ENCODE measurements around the gene GRID1. TPM values are rescaled to one million over a fixed set of nuclear protein-coding genes. Genes with fewer than 3 reads are reported as not detected.

The GRID1 gene
- total and polyA plus RNA-seq, 9 of the 15 experiments (the other 6 are each of a cell fraction or from before 2014, with no cell fraction given): 0.01 to 7.2 (median 1.2) TPM

GRCh38 chr10:86310291-86310690, 56.3 kb downstream of the GRID1 start:
- no peak overlapping the region for H3K4me2 ChIP-seq (ENCODE audit: insufficient read depth, low read length)
- no TSS peak for BruUV-seq (replicated peaks)
- in situ Hi-C loops (cut with MboI): no loop called here

More at GRCh38 chr10:86310291-86310690, 56.3 kb downstream of the GRID1 start:
- Histone ChIP-seq H3K9me3 (replicated peaks; ENCODE audit: control insufficient read depth, insufficient read depth, low read depth, low read length) (no peaks in the 10 kb centered on the region), H3K9ac (ENCODE audit: insufficient read depth in 1 of 2, low read depth in 2 of 2, low read length in 2 of 2) (no peak overlapping the region), H3K9me1 (ENCODE audit: control insufficient read depth, insufficient read depth, low read length) (no peaks in the 10 kb centered on the region), H2AFZ (ENCODE audit: low read depth, low read length) (no peak overlapping the region), H3K4me3 (no peak overlapping the region), H3K4me1 (replicated peaks in 1 of 2; ENCODE audit: control insufficient read depth in 2 of 2, insufficient read depth in 2 of 2, low read length in 2 of 2) (no peaks in the 10 kb centered on the region), H3K27ac (ENCODE audit: extremely low read depth, low read depth, low read length) (no peak overlapping the region), H3K36me3 (ENCODE audit: control insufficient read depth, insufficient read depth, low read length) (no peaks in the 10 kb centered on the region), H3K27me3 (ENCODE audit: control insufficient read depth in 2 of 2, insufficient read depth in 2 of 2, low read length in 2 of 2) (no peaks in the 10 kb centered on the region), H3K79me2 (ENCODE audit: control insufficient read depth, insufficient read depth, low read length) (no peaks in the 10 kb centered on the region), H4K20me1 (replicated peaks; ENCODE audit: control insufficient read depth, insufficient read depth, low read length) (no peaks in the 10 kb centered on the region)
- DNase-seq (ENCODE audit: extremely low read depth in 1 of 4, low spot score in 3 of 4) (no peak), ATAC-seq (no peak), FAIRE-seq (no peak)
- CTCF ChIA-PET (ENCODE audit: low intra/inter-chr PET ratio): no interaction called here
- TF ChIP-seq SUPT5H (IDR thresholded peaks at IDR 0.05): no peak
- TF ChIP-seq BRCA1 (IDR thresholded peaks at IDR 0.05): no peak
- TF ChIP-seq BRCA1 (CRISPR knock-in tag; IDR thresholded peaks at IDR 0.05): no peak
- TF ChIP-seq TCF7L2 (IDR thresholded peaks at IDR 0.05; ENCODE audit: low read depth, low read length): no peak
- TF ChIP-seq PHF20 (IDR thresholded peaks at IDR 0.05; ENCODE audit: partially characterized antibody): no peak
- no peak for TF ChIP-seq STAT6 (CRISPR knock-in tag; IDR thresholded peaks at IDR 0.05)
- no peak for TF ChIP-seq MTA1 (IDR thresholded peaks at IDR 0.05; ENCODE audit: borderline replicate concordance)
- TF ChIP-seq CREM (IDR thresholded peaks at IDR 0.05; ENCODE audit: low read depth): no peak
- TF ChIP-seq EGR1 (conservative IDR thresholded peaks at IDR 0.05): no peak
- TF ChIP-seq ETV6 (IDR thresholded peaks at IDR 0.05; ENCODE audit: borderline replicate concordance in 1 of 2, low read depth in 2 of 2, low read length in 1 of 2): no peak
- no peak for TF ChIP-seq ETV6 (CRISPR knock-in tag; IDR thresholded peaks at IDR 0.05; ENCODE audit: borderline replicate concordance)
- TF ChIP-seq NONO (IDR thresholded peaks at IDR 0.05; ENCODE audit: low read depth in 2 of 2, low read length in 1 of 2): no peak
- TF ChIP-seq MCM2 (IDR thresholded peaks at IDR 0.05; ENCODE audit: low read depth): no peak
- no peak for TF ChIP-seq PHB2 (IDR thresholded peaks at IDR 0.05; ENCODE audit: low read depth)
- TF ChIP-seq EWSR1 (IDR thresholded peaks at IDR 0.05; ENCODE audit: borderline replicate concordance, low read depth, partially characterized antibody): no peak
- POLR2A ChIA-PET: no interaction called here
- 0% methylated on average over 2 of the region's 2 CpGs for WGBS (ENCODE audit: insufficient coverage, low coverage, missing lambda C conversion rate)
- intact Hi-C loops (cut with micrococcal nuclease): no loop called here
